ENCODE measurements around the gene C6orf136.
A peak's percentile ranks its signal among the peaks of the same experiment; 100 is the strongest.

DNA sequence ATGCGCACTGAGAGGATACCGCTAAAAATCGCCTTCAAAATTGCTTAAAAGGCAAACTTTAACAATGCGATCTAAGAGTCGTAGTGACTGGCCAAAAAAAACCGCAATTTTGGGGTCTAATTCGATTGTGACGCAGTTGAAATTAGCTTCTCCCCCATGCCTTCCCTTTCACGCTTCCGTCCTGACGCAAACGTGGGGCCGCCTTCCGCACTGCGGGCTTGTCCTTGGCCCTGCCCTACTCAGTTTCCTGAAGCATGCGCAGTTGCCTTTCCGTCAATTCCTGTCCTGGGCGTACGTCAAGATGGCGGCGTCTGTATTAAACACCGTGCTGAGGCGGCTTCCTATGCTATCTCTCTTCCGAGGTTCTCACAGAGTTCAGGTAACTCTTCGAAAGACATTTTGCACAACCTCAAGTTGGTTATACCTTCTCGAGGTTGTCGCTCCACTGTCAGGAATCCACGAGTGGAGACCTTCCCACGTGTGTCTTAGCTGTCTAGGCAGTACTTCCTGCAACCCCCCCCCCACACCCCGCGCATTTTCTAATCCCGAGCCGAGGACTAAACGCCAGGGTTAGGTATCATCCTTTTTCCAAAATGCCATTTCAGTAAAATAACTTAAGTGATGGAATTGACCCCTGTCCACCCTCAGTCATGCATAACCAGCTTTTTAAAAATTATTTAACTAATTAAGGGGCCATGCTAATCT lies 29.2 kb upstream of the C6orf136 start, which contains the start of gene MRPS18B:
- TF ChIP-seq ZNF274 (IDR thresholded peaks at IDR 0.05; ENCODE audit: low read depth, low read length) (no peak), SUZ12 (IDR thresholded peaks at IDR 0.05; ENCODE audit: extremely low read depth, insufficient read depth, insufficient read length) (no peak), YY1 (IDR thresholded peaks at IDR 0.05; ENCODE audit: insufficient read depth, insufficient read length) (peak; percentile 82)
